GM15510 (cell line): ENCODE measurements around the gene MSH4.

Source experiments
- POLR2A ChIP-seq: IDR thresholded peaks from 3 replicates; pipeline ENCODE4 v1.6.1; 2011; ENCODE audit warnings: borderline replicate concordance; ENCODE audit not compliant: insufficient read length; ENCODE audit errors: extremely low read depth

The MSH4 gene

GRCh38 chr1:75794382-75794781, 2.3 kb upstream of the MSH4 start:
- TF ChIP-seq POLR2A: no peak

- TF ChIP-seq POLR2A: no peak
Measured at GRCh38 chr1:75795703-75796193, 934 bp upstream of the MSH4 start.

- TF ChIP-seq POLR2A: no peak
Measured at GRCh38 chr1:75797273-75797588, 549 bp downstream of the MSH4 start.

GRCh38 chr1:75797606-75798216, 1.0 kb downstream of the MSH4 start:
- no peak for TF ChIP-seq POLR2A

- no peak for TF ChIP-seq POLR2A
Measured at GRCh38 chr1:75808921-75809320, 12.2 kb downstream of the MSH4 start.

- no peak for TF ChIP-seq POLR2A
Measured at GRCh38 chr1:75811211-75811981, 14.7 kb downstream of the MSH4 start.

- no peak for TF ChIP-seq POLR2A
Measured at GRCh38 chr1:75812065-75812464, 15.4 kb downstream of the MSH4 start.

GRCh38 chr1:75836528-75837100, 39.9 kb downstream of the MSH4 start:
- TF ChIP-seq POLR2A: no peak

GRCh38 chr1:75838079-75838478, 41.4 kb downstream of the MSH4 start:
- no peak for TF ChIP-seq POLR2A

- TF ChIP-seq POLR2A: no peak
Measured at GRCh38 chr1:75841421-75841820, 44.7 kb downstream of the MSH4 start.

- TF ChIP-seq POLR2A: no peak
Measured at GRCh38 chr1:75845576-75845975, 48.9 kb downstream of the MSH4 start.

- TF ChIP-seq POLR2A: no peak
Measured at GRCh38 chr1:75855010-75855409, 58.3 kb downstream of the MSH4 start.

GRCh38 chr1:75855734-75856133, 59.1 kb downstream of the MSH4 start:
- TF ChIP-seq POLR2A: no peak

- TF ChIP-seq POLR2A: no peak
Measured at GRCh38 chr1:75861831-75862230, 65.1 kb downstream of the MSH4 start.

GRCh38 chr1:75870951-75871350, 74.3 kb downstream of the MSH4 start:
- no peak for TF ChIP-seq POLR2A

GRCh38 chr1:75879985-75880384, 83.3 kb downstream of the MSH4 start:
- no peak for TF ChIP-seq POLR2A
